Measurements from ENCODE around the gene STX2.

The STX2 gene

DNA sequence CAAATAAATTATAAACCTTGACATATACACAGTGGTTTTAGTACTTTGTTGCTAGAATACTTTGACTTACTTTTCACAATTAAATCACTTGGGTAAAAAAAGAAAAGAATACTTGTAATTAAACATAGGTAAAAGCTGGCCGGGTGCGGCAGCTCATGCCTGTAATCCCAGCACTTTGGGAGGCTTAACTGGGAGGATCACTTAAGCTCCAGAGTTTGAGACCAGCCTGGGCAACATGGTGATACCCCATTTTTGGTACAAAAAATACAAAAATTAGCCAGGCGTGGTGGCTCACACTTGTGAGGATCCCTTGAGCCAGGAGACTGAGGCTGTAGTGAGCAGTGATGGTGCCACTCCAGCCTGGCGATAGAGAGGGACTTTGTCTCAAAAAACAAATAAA lies 7.8 kb downstream of the STX2 start:
- no peak for DNase-seq (ENCODE audit: low read depth)

DNA sequence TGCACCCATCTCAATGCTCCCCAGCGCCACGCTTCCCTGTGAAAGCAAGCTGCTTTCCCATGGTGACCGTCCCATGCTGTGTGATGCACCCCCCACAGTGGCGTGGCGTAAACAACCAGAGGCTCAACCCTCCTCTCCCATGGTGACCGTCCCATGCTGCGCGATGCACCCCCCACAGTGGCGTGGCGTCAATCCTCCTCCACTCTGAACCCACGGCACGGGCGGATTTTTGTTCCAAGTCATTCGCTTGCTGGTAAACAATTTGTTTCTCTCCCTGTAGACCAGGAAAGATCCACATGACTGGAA lies 8.9 kb downstream of the STX2 start:
- DNase-seq (ENCODE audit: low read depth): no peak

DNA sequence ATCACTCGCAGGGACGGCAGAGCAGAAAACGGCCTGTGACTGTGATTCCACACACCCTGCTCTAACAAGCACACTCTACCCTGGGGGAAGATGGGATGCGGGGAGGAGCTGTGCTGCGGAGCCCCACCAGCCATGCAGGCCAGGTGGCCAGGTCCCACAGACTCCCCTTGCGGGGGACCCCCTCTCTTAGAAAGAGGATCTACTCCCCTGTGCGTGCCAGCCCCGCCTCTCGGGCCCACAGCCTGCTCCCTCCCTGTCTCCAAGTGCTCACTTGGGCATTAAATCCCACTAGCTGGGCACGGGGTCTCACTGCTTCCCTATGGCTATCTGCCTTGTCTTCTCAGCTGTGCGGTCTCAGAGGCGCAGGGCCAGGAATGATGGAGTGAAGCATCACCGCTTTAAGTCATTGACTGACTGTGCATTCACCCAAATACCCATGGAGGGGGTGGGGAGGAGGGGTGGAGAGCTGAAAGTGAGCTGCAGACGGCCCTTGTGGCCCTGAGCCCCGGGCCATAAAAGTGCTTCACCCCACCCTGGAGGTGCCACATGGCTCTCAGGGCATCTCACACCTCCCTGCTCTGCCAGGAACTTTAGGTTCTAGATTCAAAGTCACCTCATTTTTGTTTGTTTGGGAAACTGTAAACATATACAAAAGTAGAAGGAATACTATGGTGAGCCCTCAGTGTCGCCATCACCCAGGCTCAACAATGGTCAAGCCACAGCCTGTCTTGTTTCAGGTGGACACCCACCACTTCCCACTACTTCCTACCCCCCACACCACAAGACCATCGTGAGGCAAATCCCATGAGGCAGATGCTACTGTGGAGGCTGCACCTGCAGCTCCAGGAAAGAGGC lies 9.4 kb downstream of the STX2 start:
- DNase-seq (ENCODE audit: low read depth): no peak

DNA sequence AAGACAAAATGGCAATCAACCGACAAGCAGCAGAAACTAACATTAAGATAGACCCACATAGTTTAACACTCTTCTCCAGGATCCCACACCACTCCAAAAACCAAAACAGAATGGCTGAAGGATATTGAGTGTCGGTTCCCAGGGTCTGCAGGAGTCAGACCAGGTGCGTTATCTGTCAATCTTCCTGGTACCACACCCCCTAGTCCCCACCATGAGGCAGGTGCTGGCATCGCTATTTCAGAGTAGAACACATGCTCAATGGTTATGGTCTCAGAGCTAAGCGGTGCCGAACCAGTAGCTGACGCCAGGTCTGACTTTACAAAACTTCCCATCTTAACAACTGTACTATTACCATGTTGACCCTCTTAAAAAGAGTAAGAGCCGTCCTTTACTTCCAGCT lies 10.2 kb downstream of the STX2 start:
- DNase-seq (ENCODE audit: low read depth): no peak

DNA sequence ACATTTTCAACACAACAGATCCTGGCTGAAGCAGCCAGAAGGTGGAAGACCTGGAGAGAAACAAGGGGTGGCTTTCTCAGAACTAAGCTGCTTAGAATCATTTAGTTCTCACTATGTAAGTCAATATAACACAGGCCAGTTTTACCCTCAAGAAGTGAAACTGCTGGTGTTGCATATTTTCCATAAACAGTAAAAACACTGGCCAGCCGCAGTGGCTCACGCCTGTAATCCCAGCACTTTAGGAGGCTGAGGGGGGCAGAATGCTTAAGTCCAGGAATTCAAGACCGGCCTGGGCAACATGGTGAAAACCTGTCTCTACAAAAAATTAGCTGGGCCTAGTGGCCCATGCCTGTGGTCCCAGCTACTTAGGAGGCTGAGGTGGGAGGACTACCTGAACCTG lies 11.6 kb downstream of the STX2 start:
- DNase-seq (ENCODE audit: low read depth): no peak

DNA sequence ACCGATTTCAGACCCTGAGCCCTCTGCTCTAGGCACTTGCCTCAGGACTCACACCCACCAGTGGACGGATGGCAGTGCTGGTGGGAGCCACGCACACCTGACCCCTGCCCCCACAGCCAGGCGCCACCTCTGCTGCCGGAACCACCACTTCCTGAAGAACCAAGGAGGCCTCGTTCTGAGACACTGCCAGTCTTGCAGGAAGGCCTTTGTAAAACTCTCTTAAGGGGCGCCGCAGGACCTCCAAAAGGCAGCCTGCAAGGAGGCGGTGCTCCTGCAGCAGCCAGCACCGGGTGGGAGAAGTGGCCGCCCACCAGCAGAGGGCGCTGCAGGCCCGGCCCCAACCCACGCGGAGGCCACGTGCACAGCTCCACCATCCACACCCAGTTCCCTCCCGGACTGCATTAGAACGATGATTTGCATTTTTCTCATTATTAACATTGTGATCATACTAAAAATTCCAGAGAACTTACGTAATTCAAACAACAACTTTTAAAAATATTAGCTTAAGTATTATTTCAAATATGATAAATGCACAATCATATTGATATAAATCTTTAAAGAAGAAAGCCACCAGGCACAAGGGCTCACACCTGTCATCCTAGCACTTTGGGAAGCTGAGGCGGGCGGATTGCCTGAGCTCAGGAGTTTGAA lies 12.8 kb downstream of the STX2 start:
- DNase-seq (ENCODE audit: low read depth): peak; percentile 63

DNA sequence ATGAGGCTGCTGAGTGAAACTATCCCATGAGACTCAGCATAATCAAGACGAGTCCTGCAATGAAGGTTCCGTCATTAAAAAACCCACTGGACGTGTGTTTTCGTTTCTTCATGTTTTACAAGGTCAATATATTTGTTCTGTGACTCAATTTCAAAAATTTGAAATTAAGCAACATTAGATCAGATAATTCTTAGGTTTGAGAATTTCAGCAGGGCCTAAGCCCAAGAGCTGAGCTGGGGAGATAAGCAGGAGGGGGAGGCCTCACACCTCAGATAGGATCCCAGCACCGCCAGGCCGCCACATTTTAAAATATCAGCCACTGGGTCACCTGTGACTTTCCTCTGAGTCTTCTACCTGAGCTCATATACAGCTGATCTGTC lies 13.3 kb downstream of the STX2 start:
- no peak for DNase-seq (ENCODE audit: low read depth)

DNA sequence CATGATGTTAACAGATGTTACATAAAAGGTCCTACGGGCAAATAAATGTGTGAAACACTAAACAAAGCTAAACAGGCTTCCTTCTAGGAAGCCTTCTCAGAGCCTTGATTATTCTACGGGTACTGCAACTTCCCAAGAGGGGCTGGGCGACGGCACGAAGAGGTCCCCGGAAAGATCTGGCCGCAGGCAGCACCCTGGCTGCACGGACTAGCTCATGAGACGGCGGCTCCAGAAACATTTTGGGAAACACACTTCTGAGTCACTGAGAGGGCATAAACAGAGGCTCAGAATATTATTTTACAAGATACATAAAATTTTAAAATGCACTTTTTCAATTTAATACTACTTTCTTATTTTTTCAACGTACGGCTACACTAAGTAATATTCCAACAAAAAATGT lies 19.4 kb downstream of the STX2 start:
- DNase-seq (ENCODE audit: low read depth): no peak

DNA sequence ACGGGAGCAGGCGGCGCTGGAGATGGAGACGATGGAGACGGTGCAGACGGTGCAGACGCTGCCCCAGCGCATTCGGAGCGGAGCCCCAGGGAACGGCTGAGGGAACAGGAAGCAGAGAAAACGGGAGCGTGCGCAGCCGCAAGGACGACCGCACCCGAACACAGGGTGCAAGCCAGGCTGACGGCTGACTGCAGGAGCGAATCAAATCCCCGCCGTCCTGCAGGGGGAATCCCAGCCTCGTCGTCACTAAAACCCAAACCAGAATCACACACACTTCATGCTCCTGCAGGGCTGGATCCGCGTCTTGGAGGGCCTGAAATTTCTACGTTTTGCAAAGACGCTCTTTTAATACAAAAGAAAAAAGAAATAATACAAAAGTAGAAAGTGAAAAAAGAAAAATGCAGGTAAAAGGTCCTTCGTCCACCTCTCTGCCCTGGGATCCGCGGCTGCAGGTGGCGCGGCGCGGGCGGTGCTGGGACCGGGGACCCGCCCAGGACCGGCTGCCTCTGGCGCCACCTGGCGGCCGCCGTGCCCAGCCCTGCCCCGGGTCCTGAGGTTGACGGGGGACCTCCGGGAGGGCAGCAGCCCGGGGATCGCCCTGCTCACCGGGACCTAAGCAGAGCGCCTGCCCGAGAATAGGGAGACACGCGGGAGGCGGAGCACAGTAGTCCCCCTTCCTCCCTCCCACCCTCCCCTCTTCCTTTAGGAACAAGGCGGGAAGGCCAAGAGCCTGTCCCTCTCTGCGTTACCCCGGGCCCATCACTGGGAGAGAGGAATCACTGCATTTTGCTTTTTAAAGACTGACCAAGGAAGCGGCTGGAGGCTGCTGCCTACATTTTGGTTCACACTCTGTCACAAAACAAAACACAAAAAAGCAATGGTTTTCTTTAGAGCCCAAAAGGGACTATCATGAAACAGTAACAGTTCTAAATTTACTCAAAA lies 20.1 kb downstream of the STX2 start:
- peak; percentile 6 for DNase-seq (ENCODE audit: low read depth)

DNA sequence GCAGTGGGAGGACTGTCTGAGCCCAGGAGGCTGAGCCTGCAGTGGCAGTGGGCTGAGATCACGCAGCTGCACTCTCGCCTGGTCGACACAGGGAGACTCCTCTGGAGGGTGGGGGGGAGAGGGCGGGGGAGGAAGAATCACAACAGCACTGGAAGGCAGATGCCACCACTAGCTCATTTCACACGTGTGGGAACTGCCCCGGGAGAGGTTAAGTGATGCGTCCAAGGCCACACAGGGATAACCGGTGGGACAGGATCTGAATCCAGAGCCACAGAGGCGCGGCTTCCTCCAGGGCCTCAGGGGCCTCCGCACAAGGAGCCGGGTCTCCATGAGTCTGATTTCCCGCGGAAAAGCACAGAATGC lies 20.8 kb downstream of the STX2 start:
- DNase-seq (ENCODE audit: low read depth): no peak

DNA sequence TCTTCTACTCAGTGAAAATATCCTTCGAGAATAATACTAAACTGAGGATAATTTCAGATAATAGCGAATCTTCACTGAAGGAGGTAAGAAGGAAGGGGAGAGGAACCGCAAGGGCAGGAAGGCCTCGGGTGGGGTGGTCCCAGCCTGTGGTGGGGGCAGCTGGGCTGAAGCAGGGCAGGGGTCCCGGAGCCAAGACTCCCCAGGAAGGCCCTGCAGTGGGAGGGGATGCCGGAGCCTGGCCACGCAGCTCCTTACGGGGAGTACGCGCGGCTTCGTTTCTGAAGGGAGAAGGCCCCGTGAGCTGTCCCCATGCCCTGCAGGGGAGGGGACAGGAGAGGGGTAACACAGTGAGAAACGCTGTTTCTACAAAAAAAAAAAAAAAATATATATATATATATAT lies 21.2 kb downstream of the STX2 start:
- no peak for DNase-seq (ENCODE audit: low read depth)

DNA sequence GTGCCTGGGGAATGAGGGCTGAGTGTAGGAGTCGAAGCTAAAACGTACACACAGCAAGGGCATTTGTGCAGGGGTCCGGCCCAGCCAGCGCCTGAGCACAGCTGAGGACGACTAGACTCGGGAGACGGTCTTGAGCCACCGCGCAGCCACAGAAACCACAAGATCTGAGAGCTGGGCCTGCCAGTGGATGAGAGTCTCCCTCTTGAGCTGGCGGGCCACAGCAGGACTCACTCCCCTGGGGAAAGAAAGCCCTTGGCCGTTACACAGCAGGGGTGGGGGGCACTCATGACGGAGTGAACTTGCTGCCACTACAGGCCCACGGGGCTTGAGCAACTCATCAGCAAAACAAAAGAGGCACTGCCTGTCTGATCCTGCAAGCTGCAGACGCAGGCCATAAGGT lies 23.0 kb downstream of the STX2 start:
- DNase-seq (ENCODE audit: low read depth): no peak

DNA sequence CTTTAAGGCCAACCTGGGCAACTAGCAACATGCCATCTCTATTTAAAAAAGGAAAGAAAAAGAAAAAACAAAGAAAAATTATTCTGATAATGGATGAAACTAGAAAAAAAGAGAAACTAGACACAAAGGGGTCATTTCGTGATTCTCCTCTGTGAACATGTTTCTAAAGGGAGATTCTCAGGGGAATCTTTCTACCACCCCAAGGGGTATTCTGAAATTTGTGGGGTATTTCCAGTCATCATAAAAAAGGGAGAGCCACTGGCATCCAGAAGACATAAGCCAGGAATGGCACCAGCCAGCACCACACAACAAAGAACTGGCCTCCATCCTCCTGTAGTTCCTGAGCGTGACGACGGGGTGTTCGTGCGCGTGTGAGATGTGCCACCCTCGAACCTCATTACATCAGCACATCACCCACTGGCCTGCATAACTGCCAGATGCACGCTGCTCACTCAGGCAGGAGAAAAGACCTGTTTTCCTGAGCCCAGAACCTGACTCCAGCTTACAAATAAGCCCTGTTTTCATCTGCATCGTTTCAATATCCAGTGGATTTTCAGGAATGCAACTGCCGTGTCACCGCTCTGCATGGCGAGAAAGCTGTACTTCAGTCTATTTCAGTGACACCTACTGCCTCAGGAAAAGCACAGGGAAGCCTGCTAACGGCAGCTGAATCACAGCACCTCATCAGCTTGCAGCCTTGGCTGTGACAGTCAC lies 23.9 kb downstream of the STX2 start:
- no peak for DNase-seq (ENCODE audit: low read depth)

DNA sequence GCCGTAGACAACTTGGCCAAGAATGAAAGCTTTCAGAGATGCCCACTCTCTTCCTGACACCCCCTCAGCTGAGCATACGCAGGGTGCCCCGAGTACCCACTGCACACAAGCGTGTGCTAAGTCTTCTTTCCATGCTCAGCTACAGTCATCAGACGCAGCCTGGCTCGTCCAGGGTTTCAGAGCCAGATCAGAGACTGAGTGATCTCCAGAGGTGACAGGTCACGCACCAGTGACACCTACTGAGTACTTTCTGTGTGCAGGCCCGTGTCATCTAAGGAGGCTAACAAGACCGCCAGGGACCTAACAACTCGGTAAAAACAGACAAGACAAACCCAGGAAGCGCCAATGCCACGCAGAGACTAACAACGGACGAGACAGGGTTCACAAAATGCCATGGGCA lies 25.1 kb downstream of the STX2 start:
- DNase-seq (ENCODE audit: low read depth): no peak

DNA sequence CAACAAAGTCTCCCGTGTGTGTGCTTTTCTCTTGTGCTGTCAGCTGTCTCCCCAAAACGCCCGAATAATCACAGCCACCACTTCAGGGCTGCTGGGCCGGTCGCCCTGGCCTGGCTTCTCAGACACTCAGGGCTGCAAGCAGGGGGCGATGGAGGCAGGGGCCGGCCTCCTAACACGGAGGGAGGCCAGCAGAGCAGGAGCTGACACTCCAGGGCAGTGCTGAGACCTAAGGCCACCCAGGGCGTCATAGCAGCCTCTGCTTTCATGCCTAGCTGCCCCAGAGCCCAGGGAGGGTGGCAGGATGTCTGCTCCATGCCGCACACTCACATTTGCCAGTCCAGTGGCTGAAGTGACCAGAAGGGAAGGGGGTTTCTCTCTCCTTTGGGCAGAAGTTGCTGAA lies 25.6 kb downstream of the STX2 start:
- DNase-seq (ENCODE audit: low read depth): no peak

DNA sequence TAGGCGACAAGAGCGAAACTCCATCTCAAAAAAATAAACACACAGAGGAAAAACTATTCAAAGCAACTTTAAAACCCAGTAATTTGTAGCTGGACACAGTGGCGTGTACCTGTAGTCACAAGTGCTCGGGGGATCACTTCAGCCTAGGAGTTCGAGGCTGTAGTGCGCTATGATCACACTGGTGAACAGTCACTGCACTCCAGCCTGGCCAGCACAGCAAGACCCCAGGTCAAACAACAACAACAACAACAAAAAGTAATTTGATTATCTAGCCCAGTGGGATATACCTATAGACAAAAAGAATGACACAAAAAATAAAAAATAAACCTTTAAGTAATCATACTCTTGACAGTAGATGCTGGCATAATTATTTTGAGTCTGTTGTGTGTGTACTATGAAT lies 29.3 kb downstream of the STX2 start:
- no peak for DNase-seq (ENCODE audit: low read depth)

DNA sequence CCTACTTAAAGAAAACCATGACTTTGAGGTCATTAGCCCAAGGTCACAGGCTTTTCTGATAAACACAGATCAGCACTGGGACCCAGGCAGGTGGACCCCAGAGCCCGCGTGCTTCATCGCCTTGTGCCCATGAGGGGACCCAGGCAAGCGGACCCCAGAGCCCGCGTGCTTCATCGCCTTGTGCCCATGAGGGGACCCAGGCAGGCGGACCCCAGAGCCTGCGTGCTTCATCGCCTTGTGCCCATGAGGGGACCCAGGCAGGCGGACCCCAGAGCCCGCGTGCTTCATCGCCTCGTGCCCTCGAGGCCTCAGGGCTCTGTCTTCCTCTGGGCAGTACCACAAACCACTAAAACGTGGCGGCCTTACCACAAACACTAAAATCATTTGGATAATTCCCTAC lies 31.7 kb downstream of the STX2 start:
- DNase-seq (ENCODE audit: low read depth): no peak

DNA sequence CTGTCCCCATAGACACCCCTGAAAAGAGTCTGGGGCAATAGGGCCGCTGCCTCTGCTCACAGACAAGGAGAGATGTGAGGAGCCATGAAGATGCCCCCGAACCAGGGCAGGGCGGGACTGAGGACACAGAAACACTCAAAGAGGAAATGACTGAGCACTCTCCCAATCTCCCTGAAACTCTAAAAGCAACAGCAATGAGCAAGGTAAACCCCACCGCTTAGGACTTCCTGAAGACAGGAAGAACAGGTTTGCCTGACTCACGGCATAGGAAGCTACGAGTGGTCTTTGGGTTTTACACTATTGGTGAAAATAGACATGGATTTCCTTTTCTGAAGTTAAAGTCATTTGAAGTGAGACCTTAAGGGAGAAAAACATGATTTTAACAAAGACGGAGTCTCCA lies 32.5 kb downstream of the STX2 start:
- no peak for DNase-seq (ENCODE audit: low read depth)

DNA sequence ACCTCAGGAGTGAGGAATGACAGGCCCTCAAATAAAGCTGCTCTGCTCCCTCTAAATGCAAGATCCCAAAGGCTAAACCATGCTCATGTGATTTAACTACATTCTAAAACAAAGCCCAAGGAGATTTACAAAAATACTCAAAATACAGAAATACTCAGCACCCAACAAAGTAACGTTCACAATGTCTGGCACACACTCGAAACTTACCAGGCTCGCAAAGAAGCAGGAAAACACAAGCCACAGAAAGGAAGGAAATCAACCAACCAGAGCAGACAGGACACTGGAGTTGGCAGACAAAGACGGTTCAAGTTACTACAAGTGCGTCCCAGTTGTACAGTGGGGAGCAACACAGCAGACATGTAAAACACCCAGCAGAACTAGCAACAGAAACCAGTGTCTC lies 33.4 kb downstream of the STX2 start:
- DNase-seq (ENCODE audit: low read depth): no peak

DNA sequence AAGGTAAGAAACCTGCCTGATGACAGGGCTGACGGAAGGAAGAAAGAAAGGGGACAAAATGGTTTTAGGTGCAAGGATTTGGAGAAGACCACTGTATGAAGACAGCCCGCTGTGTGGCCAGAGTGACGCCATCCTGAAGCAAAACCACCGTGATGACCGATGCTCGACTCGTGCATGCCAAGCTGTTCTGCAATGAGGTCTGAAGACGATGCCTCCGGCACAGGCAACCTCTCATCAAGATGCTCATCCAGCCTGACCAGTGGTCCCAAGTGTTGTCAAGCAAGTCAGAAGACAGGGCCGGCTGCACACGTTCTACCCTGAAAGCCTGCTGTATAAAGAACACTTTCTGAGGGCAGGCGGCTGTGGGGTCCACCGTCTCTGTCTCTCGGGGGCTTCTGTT lies 34.8 kb downstream of the STX2 start:
- peak; percentile 49 for DNase-seq (ENCODE audit: low read depth)

DNA sequence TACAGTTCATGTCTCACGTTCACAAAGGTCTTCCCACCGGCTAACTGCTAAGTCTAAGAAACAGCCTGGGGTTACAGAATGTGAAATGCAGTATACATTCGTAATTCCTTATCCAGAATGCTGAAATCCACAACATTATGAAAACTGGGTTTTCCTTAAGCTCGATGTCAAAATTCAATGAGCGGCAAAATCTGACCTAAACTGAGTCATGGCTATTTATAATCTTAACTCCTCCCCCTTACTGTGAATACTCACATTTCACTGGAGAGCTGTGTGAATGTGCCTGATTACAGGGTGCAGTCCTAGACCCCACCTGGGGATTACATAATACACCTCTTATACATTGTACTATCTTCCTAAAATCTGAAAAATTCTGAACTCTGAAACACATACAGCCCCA lies 35.3 kb downstream of the STX2 start:
- peak; percentile 37 for DNase-seq (ENCODE audit: low read depth)

DNA sequence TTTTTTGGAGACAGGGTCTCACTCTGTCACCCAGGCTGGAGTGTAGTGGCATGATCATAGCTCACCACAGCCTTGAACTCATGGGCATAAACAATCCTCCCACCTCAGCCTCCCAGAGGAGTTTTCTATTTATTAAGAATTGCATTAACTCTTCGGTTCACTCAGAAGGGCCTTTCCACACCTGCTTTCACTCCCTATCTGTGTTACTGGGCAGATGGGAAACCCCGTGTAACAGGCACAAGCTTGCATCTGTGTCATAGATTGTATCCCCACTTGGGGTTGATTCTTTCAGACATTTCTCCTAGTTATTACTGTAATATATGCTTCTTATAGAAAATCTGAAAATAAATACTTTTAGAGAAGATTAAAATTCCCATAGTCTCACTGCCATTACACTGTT lies 38.7 kb downstream of the STX2 start:
- no peak for DNase-seq (ENCODE audit: low read depth)
